Activated naive CD8-positive, alpha-beta T cell treated with anti-CD3 and anti-CD28 coated beads, Interleukin-2, amount 50 U/mL, for 24 hours (primary cell): ENCODE measurements around the gene KCNJ12.
"Not testable (repeated sequence)": the region's sequence is repeated elsewhere in the genome, so short reads cannot be mapped to it uniquely, and the experiment has no call there.

ENCODE experiments used
- ATAC-seq: fragments of 150-1000 bp; cut with Tn5 transposase; one replicate; pipeline ENCODE4 v1.10.0; 2021
- DNase-seq: peaks from one replicate; pipeline ENCODE4 v3.0.0; 2021
- H3K27ac Mint-ChIP-seq: one replicate; pipeline ENCODE4 v1.8.0; 2021; ENCODE audit warnings: mild to moderate bottlenecking, mixed read lengths
- H3K27me3 Mint-ChIP-seq: one replicate; pipeline ENCODE4 v1.8.0; 2021; ENCODE audit warnings: mixed read lengths
- H3K36me3 Mint-ChIP-seq: one replicate; pipeline ENCODE4 v1.8.0; 2021; ENCODE audit warnings: low read depth, mixed read lengths
- H3K4me1 Mint-ChIP-seq: one replicate; pipeline ENCODE4 v1.8.0; 2021; ENCODE audit warnings: mixed read lengths
- H3K4me3 Mint-ChIP-seq: one replicate; pipeline ENCODE4 v1.8.0; 2021; ENCODE audit warnings: mild to moderate bottlenecking, moderate library complexity, mixed read lengths
- H3K9me3 Mint-ChIP-seq: one replicate; pipeline ENCODE4 v1.8.0; 2021; ENCODE audit warnings: mixed read lengths

Gene KCNJ12

GRCh38 chr17:21346107-21346506, 30.1 kb upstream of the KCNJ12 start:
- DNase-seq, H3K9me3 Mint-ChIP-seq, ATAC-seq, H3K4me3 Mint-ChIP-seq, H3K27me3 Mint-ChIP-seq, H3K36me3 Mint-ChIP-seq, H3K4me1 Mint-ChIP-seq, H3K27ac Mint-ChIP-seq: not testable (repeated sequence)

GRCh38 chr17:21346651-21347250, 29.4 kb upstream of the KCNJ12 start:
- H3K4me1 Mint-ChIP-seq, H3K36me3 Mint-ChIP-seq, H3K27me3 Mint-ChIP-seq, H3K9me3 Mint-ChIP-seq, ATAC-seq, H3K4me3 Mint-ChIP-seq, DNase-seq, H3K27ac Mint-ChIP-seq: not testable (repeated sequence)

GRCh38 chr17:21347660-21348059, 28.5 kb upstream of the KCNJ12 start:
- not testable (repeated sequence) for H3K4me3 Mint-ChIP-seq, ATAC-seq, H3K27me3 Mint-ChIP-seq, H3K36me3 Mint-ChIP-seq, H3K27ac Mint-ChIP-seq, H3K9me3 Mint-ChIP-seq, H3K4me1 Mint-ChIP-seq, DNase-seq

GRCh38 chr17:21348081-21348925, 27.9 kb upstream of the KCNJ12 start:
- DNase-seq, H3K9me3 Mint-ChIP-seq, H3K4me3 Mint-ChIP-seq, H3K36me3 Mint-ChIP-seq, H3K27ac Mint-ChIP-seq, H3K4me1 Mint-ChIP-seq, H3K27me3 Mint-ChIP-seq: not testable (repeated sequence)
- ATAC-seq = peak; percentile 27

- not testable (repeated sequence) for H3K4me1 Mint-ChIP-seq, H3K27me3 Mint-ChIP-seq, H3K27ac Mint-ChIP-seq, H3K4me3 Mint-ChIP-seq, ATAC-seq, H3K36me3 Mint-ChIP-seq, H3K9me3 Mint-ChIP-seq, DNase-seq
Observed at GRCh38 chr17:21348926-21349261, 27.3 kb upstream of the KCNJ12 start.

GRCh38 chr17:21349358-21350050, 26.7 kb upstream of the KCNJ12 start:
- H3K4me1 Mint-ChIP-seq, H3K27ac Mint-ChIP-seq, H3K9me3 Mint-ChIP-seq, H3K27me3 Mint-ChIP-seq, ATAC-seq, DNase-seq, H3K36me3 Mint-ChIP-seq, H3K4me3 Mint-ChIP-seq: not testable (repeated sequence)

GRCh38 chr17:21350495-21350894, 25.7 kb upstream of the KCNJ12 start:
- H3K27ac Mint-ChIP-seq, ATAC-seq: not testable (repeated sequence)

GRCh38 chr17:21351366-21352065, 24.6 kb upstream of the KCNJ12 start:
- no peak for ATAC-seq
- no peak for DNase-seq
- H3K4me3 Mint-ChIP-seq = no peak overlapping the region
- H3K4me1 Mint-ChIP-seq = peaks cover 4% of the 10 kb centered on the region
- H3K27me3 Mint-ChIP-seq = no peaks in the 10 kb centered on the region
- H3K9me3 Mint-ChIP-seq = no peaks in the 10 kb centered on the region
- H3K27ac Mint-ChIP-seq = no peak overlapping the region
- H3K36me3 Mint-ChIP-seq = no peaks in the 10 kb centered on the region

More at GRCh38 chr17:21350495-21350894, 25.7 kb upstream of the KCNJ12 start:
- DNase-seq, H3K36me3 Mint-ChIP-seq, H3K9me3 Mint-ChIP-seq, H3K27me3 Mint-ChIP-seq, H3K4me3 Mint-ChIP-seq, H3K4me1 Mint-ChIP-seq: not testable (repeated sequence)

- H3K4me3 Mint-ChIP-seq = no peak overlapping the region
- H3K4me1 Mint-ChIP-seq = peaks cover 4% of the 10 kb centered on the region
- no peak for ATAC-seq
- H3K27ac Mint-ChIP-seq = no peak overlapping the region
- no peaks in the 10 kb centered on the region for H3K36me3 Mint-ChIP-seq
- H3K27me3 Mint-ChIP-seq = no peaks in the 10 kb centered on the region
- DNase-seq = no peak
- H3K9me3 Mint-ChIP-seq = no peaks in the 10 kb centered on the region
Observed at GRCh38 chr17:21352221-21352980, 23.8 kb upstream of the KCNJ12 start.

GRCh38 chr17:21352981-21353265, 23.2 kb upstream of the KCNJ12 start:
- Mint-ChIP-seq H3K27ac (no peak overlapping the region), H3K36me3 (no peaks in the 10 kb centered on the region), H3K4me1 (peaks cover 3% of the 10 kb centered on the region), H3K4me3 (no peak overlapping the region), H3K9me3 (no peaks in the 10 kb centered on the region), H3K27me3 (no peaks in the 10 kb centered on the region)
- ATAC-seq = no peak
- no peak for DNase-seq

GRCh38 chr17:21353326-21354010, 22.7 kb upstream of the KCNJ12 start:
- no peak for DNase-seq
- no peak for ATAC-seq
- H3K36me3 Mint-ChIP-seq = no peaks in the 10 kb centered on the region

GRCh38 chr17:21354796-21355385, 21.3 kb upstream of the KCNJ12 start:
- Mint-ChIP-seq H3K27me3 (no peaks in the 10 kb centered on the region), H3K27ac (no peak overlapping the region)

More at GRCh38 chr17:21353326-21354010, 22.7 kb upstream of the KCNJ12 start:
- no peaks in the 10 kb centered on the region for H3K4me1 Mint-ChIP-seq
- no peaks in the 10 kb centered on the region for H3K9me3 Mint-ChIP-seq
- no peak overlapping the region for H3K27ac Mint-ChIP-seq
- H3K4me3 Mint-ChIP-seq = no peak overlapping the region
- no peaks in the 10 kb centered on the region for H3K27me3 Mint-ChIP-seq

GRCh38 chr17:21355586-21355985, 20.6 kb upstream of the KCNJ12 start:
- Mint-ChIP-seq H3K27ac (no peak overlapping the region), H3K36me3 (no peaks in the 10 kb centered on the region), H3K4me1 (no peaks in the 10 kb centered on the region), H3K4me3 (no peak overlapping the region), H3K27me3 (no peaks in the 10 kb centered on the region), H3K9me3 (no peaks in the 10 kb centered on the region)
- DNase-seq (no peak), ATAC-seq (no peak)

More at GRCh38 chr17:21354796-21355385, 21.3 kb upstream of the KCNJ12 start:
- Mint-ChIP-seq H3K36me3 (no peaks in the 10 kb centered on the region), H3K4me1 (no peaks in the 10 kb centered on the region), H3K4me3 (no peak overlapping the region), H3K9me3 (no peaks in the 10 kb centered on the region)
- no peak for ATAC-seq
- no peak for DNase-seq
